ENCODE results near the gene CEP128. TPM values are rescaled to one million over a fixed set of nuclear protein-coding genes. Genes with fewer than 3 reads are reported as not detected.

The CEP128 gene
- total and polyA plus RNA-seq, 8 donors, result 4.8 to 10.1 (median 7.5) TPM

DNA sequence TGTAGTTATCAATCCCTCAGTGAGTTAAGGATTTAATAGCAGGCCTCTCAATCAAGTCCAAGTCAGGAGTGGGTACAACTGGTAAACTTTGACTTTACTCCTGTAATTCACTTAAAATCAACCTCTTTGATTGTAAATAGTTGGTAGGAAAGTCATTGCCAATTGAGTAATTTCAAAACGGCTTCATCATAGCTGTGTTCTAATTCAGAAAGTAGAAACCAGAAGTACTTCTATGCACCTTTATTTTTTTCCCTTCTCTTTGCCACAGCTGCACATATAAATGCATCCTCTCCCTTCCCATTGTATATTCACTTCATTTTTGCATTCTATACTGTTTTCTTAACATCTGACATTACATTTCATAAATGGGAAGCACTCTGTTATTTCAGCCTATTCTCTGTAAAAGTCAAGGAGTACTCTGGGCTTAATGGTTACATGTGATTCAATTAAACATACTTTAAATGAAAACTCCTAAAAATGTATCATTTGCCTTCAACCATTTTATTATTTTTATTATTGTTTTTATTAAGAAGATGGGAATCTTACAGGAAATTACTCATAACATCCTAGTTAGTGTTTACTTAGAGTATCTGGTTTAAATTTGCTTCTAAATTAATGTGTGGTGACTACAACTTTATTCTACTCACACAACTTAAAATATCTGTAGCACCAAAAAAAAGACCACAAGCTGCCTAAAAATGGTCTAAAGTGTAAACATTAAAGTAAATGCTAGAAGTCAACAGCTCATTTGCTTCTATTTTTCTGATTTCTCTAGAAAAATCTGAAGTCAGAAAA, 171.2 kb downstream of the CEP128 start:
- H3K4me3 ChIP-seq, result no peak overlapping the region
- H3K27ac ChIP-seq, result no peak overlapping the region
- H3K36me3 ChIP-seq, result no peaks in the 10 kb centered on the region
- DNase-seq, result no peak
- no peaks in the 10 kb centered on the region for H3K9me3 ChIP-seq
- H3K4me1 ChIP-seq, result no peaks in the 10 kb centered on the region
- intact Hi-C loops (cut with DNase I), result no loop called here
- TF ChIP-seq, protein P1, sequence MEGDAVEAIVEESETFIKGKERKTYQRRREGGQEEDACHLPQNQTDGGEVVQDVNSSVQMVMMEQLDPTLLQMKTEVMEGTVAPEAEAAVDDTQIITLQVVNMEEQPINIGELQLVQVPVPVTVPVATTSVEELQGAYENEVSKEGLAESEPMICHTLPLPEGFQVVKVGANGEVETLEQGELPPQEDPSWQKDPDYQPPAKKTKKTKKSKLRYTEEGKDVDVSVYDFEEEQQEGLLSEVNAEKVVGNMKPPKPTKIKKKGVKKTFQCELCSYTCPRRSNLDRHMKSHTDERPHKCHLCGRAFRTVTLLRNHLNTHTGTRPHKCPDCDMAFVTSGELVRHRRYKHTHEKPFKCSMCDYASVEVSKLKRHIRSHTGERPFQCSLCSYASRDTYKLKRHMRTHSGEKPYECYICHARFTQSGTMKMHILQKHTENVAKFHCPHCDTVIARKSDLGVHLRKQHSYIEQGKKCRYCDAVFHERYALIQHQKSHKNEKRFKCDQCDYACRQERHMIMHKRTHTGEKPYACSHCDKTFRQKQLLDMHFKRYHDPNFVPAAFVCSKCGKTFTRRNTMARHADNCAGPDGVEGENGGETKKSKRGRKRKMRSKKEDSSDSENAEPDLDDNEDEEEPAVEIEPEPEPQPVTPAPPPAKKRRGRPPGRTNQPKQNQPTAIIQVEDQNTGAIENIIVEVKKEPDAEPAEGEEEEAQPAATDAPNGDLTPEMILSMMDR (IDR thresholded peaks at IDR 0.05), result no peak
- ATAC-seq, result no peak
- H3K27me3 ChIP-seq, result no peaks in the 10 kb centered on the region

DNA sequence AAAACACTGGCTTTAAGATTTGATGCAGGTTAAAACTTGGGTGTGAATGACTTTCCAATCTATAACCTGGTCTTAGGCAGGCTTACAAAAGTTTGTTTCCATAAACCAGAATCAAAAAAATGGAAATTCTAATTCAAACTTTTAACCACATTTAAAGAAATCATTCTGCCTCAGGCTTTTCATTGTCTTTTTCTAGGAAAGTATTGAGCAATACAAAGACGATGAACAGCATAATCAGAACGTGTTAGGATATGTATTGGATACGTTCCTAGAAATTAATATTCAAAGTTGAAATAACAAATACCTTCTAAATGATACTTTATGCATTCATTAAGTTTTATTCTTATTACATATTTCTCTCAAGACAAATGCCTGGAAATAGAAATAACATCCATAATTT, 172.9 kb downstream of the CEP128 start:
- no peak for ATAC-seq
- Histone ChIP-seq H3K27me3 (no peaks in the 10 kb centered on the region), H3K4me3 (no peak overlapping the region), H3K9me3 (no peaks in the 10 kb centered on the region), H3K27ac (no peak overlapping the region), H3K4me1 (no peaks in the 10 kb centered on the region), H3K36me3 (no peaks in the 10 kb centered on the region)
- TF ChIP-seq, protein P1 (IDR thresholded peaks at IDR 0.05), result no peak
- intact Hi-C loops (cut with DNase I), result no loop called here
- no peak for DNase-seq

DNA sequence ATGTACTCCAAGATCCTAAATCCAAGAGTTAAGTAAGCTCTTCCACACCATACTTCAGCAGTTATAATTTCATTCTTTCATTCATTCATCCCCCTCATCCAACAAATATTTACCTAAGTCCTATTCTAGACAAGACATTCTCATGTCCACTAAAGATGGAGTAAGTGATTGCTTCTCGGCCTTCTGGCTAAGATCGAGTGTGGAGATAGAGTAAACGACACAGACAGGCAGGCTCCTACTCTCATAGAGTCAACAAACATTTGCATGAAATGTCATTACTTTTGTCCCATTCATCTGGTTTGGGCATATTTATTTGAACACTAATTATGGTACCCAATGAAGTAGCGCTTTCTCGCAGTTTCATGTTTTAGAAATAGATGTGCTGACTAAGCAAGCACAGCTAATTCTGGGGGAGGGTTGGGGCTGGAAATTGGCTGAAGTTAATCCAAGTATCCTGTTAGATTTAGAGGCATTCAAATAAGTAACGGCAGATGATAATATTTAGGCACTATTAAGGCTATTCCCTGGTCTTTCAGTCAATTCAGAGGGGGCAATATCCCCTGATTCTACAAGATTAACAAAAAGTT, 176.5 kb downstream of the CEP128 start:
- H3K27me3 ChIP-seq, result no peaks in the 10 kb centered on the region
- no peak for DNase-seq
- no peak overlapping the region for H3K4me3 ChIP-seq
- no peak for ATAC-seq
- intact Hi-C loops (cut with DNase I), result no loop called here
- H3K36me3 ChIP-seq, result no peaks in the 10 kb centered on the region
- TF ChIP-seq, protein P1 (IDR thresholded peaks at IDR 0.05), result no peak
- H3K27ac ChIP-seq, result no peak overlapping the region
- H3K9me3 ChIP-seq, result no peaks in the 10 kb centered on the region
- H3K4me1 ChIP-seq, result no peaks in the 10 kb centered on the region

DNA sequence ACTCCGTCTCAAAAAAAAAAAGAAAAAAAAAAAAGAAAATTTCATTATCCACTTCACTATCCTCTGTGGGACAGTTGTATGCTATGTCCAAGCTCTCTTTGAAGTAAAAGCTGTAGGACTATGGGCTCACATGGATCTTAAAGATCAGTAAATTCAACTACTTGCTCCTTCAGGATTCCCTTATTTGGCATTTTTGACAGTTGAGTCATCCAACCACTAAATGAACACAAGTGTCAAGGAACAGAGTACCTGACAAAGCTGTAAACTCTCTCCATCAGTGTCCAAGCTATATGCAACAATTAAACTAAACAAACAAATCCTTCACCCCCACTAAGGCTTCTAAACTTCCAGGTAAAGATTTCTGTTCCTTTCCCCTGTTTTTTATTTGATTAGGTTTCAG, 177.0 kb downstream of the CEP128 start:
- Histone ChIP-seq H3K4me1 (no peaks in the 10 kb centered on the region), H3K27ac (no peak overlapping the region), H3K27me3 (no peaks in the 10 kb centered on the region), H3K9me3 (no peaks in the 10 kb centered on the region), H3K4me3 (no peak overlapping the region), H3K36me3 (no peaks in the 10 kb centered on the region)
- intact Hi-C loops (cut with DNase I), result no loop called here
- DNase-seq, result no peak
- ATAC-seq, result no peak
- TF ChIP-seq, protein P1 (IDR thresholded peaks at IDR 0.05), result no peak

DNA sequence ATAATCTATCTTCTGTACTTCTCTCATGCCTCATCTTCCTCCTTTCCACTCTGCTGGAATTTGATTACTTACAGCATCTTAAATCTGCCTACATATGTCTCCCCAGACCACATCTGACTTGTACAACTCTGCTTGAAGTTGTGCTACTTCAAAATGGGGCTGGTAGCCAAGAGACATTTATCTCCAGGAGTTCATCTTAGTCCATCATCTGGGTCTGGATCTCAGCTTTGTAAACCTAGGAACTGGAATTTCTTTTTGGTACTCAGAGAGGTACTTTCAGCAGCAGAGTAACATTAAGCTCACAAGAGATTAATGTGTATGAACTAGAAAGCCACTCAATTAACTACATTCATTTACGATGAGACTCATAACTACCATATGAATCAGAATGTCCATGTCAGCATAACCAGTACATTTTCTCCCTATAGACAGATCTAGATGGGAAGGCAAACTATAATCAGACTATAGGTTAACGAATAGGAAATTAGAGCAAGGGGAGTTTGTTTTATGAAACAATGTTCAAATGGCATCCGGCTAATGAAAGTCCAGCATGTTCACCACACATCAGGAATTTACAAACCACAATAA, 178.8 kb downstream of the CEP128 start:
- Histone ChIP-seq H3K36me3 (no peaks in the 10 kb centered on the region), H3K27me3 (no peaks in the 10 kb centered on the region), H3K9me3 (no peaks in the 10 kb centered on the region), H3K4me3 (no peak overlapping the region), H3K27ac (no peak overlapping the region), H3K4me1 (no peaks in the 10 kb centered on the region)
- ATAC-seq (no peak), DNase-seq (no peak)
- intact Hi-C loops (cut with DNase I), result no loop called here
- TF ChIP-seq, protein P1 (IDR thresholded peaks at IDR 0.05), result no peak
